HG03342 (cell line): ENCODE data around the gene ERAS.

Experiments used
- ATAC-seq: cut with Tn5 transposase; IDR thresholded peaks from one replicate; pipeline ENCODE4 v1.9.1; 2021; ENCODE audit warnings: mild to moderate bottlenecking, moderate library complexity; ENCODE audit not compliant: unreplicated experiment

Gene ERAS, protein sequence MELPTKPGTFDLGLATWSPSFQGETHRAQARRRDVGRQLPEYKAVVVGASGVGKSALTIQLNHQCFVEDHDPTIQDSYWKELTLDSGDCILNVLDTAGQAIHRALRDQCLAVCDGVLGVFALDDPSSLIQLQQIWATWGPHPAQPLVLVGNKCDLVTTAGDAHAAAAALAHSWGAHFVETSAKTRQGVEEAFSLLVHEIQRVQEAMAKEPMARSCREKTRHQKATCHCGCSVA

DNA sequence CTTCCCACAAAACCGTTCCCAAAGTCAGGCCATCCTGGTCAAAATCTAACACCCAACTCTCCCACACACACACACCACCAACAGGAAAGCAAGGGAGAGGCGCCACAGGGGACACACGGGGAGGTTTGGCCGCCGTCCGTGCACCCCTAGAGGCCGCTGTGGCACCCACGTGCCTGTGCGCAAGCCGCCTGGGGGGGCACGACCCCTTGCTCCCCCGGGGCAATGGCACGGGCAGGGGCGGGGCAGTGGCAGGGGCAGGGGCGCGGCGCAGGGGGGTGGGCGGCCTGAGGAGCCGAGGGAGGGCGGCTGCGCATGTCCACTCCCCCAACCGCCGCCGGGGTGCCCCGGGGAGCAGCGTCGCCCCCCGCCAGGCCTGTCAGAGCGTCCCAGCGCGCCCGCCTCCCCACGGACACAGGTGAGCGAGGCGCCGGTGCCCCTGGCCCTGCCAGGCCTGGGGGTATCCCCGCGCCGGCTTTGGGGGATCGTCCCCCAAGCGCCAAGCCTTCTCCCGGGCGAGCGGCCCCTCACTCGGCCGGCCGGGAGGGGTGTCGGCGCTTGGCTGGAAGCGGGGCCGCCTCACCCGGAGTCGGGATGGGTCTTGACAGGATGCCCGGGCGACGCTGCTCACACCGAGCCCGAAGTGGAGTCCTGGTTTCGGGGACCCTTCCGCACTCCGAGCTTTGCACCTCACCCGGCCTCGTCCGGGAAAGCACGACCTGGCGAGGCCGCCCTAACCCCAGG is at the start of gene ERAS:
TSS of gene ERAS (plus strand) at position 379 of the 741 bp plus-strand sequence. CDS start 2,611 bp downstream, outside the sequence.
- ATAC-seq: no peak

DNA sequence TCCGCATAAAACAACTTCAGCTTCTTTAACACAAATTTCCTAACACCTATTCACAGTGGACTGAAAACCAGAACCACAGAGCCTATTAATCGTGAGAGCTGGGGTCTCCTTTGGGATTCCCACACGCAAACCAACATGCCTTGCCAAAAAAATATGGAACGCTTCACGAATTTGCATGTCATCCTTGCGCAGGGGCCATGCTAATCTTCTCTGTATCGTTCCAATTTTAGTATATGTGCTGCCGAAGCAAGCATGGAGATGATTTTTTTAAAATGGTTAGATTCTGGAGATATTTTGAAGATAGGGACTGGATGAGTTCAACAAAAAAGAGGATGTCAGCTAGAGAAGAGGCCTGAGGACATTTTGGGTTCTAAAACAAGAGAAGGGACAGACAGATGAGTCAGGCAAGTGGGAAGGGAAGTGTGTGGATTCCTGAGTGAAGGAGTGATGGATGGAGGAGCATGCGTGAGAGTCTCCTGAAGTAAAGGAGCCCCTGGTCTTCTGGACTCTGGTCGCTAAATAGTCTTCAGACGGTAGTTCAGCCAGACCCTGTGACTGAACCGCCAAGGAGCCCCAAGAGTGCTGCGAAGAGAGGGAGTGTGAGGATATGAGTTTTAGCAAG is 49.4 kb upstream of the ERAS start:
- ATAC-seq: no peak

DNA sequence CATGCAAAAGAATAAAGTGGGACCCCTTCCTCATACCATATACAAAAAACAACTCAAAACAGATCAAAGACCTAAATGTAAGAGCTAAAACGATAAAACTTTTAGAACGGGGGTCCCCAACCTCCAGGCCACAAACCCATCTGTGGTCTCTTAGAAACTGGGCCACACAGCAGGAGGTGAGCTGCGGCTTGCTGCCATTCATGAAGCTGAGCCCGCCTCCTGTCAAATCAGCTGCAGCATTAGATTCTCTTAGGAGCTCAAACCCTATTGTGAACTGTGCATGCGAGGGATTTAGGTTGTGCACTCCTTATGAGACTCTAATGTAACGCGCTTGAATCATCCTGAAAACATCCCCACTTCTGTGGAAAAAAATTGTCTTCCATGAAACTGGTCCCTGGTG is 46.9 kb upstream of the ERAS start:
- no peak for ATAC-seq

DNA sequence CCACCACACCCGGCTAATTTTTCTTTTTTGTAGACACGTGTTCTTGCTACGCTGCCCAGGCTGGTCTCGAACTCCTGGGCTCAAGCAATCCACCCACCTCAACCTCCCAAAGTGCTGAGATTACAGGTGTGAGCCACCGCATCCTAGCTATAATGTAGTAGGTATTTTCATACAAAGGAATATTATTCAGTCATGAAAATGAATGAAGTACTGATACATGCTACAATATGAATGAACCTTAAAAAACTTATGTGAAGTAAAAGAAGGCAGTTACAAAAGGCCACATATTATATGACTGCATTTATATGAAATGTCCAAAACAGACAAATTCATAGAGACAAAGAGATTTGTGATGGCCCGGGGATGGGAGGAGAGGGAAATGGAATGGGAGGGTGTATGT is 44.6 kb upstream of the ERAS start:
- ATAC-seq: no peak

DNA sequence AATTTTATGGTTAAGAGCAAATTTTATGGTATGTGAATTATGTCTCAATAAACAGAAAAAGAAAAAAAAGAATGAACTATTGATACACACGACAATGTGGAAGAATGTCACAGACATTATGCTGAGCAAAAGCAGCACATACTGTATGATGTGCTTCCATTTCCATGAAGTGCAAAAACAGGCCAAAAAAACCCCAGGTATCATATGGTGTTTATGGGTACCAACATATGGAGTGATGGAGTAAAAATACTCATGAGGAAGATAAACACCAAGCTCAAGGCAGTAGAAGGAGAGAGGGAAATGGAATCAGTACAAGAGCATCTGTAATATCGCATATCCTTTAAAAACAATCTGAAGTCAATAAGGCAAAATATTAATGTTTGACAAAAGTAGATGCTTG is 44.1 kb upstream of the ERAS start:
- ATAC-seq: no peak

DNA sequence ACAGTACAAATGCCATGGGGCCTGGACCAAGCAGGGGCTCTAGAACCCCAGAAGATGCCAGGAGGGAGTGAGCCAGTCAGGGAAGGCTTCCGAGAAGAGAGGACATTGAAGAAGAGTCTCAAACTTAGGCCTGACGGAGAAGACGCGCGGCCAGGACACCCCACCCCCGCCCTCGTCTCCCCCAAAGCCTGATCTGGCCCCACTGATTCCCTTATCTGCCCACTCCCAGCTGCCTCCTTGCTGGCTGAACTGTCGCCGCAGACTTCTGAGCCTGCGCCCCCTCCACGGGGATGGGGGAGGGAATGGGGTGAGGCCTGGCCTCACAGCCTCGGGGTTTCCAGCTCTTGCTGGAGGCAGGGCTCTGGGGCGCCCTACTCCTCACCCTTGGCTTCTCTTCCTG is 43.5 kb upstream of the ERAS start:
- ATAC-seq: no peak

DNA sequence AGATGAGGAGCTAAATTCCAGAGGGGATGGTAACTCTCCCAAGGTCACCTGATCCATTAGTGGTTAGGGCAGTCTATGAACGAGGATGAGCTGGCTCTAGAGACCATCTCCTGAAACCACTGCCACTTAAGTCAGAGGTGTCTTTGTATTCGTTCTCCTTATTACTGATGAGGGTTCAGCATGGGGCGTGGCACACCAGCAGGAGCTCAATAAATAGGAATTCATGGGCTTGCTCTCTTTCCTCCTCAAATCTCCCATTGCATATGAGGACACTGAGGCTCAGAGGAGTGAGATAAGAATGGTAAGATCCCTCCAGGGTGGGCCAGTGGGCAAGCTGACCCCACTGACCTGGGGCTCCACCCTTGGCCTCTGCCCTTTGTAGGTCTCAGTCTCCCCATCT is 41.6 kb upstream of the ERAS start:
- ATAC-seq: no peak

DNA sequence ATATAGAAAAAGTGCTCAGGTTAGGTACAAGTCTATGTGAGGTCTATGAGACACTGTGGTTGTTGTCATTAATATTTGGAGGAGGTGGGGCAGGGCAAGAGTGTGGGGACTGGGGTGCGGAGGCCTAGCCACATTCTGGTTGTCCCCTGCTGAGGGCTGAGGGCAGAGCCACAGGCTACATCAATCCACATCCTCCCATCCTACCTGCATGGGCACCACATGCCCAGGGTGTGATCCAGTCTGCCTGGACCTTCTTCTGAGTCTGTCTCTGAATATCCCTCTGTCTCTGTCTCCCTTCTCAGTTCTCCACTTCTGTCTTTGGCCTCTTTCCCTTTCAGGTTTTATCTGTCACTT is 41.1 kb upstream of the ERAS start:
- ATAC-seq: no peak

DNA sequence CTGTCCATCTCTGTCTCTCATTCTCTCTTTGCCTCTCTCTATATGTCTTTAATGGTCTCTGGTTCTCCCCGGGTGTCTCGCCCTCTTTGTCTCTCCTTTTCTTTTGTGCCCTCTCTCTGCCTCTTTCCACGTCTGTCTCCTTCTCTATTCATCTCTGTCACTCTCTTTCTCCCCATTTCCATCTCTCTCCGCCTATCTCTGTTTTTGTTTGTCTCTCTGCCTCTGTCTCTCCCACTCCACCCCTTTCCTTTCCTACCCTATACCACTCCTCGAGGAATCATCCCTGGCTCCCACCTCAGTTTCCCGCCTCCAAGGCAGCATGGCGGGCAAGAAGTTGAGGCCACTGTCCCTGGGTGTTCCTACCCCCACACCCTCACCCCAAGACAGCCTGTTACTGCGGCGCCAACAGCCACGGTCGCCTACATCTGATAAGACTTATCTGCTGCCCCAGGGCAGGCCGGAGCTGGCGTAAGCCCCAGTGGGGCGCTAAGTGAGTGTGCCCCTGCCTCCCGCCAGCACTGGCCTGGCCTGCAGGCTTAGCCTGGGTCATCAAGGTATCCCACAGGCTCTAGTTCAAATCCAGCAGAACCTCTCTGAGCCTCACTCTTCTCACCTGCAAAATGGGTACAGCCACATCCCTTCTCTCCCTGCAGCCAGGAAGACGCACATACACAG is 40.6 kb upstream of the ERAS start:
- no peak for ATAC-seq

DNA sequence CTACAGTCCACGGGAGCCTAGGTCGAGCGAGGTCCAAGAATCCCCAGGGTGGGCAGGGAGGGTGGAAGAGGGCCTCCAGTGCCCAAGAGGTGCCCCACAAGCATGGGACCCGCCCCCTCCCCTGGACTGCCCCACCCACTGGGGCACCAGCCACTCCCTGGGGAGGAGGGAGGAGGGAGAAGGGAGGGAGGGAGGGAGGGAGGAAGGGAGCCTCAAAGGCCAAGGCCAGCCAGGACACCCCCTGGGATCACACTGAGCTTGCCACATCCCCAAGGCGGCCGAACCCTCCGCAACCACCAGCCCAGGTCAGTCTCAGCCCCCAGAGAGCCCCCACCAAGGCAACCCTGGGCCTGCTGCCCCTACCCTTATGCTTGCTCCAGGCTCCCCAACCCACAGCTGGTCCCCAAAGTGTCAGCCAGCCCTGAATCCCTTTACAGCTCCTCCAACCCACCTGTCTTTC is 39.9 kb upstream of the ERAS start, which contains the start of gene GATA1:
TSS of gene GATA1 (plus strand) at position 250 of the 460 bp plus-strand sequence. CDS start 4,520 bp downstream, outside the sequence.
- no peak for ATAC-seq

DNA sequence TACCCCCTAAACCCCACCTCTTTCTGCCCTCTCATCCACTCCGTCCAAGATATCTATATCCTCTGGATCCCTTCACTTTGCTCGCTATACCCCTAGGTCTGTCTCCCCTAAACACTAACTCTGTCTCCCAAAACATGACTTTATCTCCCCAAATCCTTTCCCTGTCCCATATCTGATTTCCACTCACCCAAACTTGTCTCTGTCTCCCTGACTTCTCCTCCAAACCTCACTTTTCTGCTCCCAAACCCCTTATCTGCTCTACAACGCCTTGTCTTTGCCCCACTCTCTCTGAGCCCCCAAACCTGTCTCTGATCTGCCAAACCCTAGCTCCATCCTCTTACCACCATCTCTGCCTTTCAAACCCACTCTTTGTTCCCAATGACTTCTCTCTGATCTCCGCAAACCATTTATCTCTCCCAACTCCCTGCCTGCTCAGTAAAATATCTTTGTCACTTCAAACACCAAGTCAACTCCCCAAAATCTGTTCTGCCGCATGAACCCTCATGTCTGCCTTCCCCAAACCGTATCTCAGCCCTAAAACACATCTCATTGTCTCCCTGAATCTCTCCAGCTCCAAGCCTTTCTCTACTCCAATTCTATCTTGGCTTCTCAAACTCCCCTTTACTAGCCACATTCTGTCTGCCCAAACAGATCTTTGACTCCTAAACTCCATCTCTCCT is 39.3 kb upstream of the ERAS start:
- ATAC-seq: no peak

DNA sequence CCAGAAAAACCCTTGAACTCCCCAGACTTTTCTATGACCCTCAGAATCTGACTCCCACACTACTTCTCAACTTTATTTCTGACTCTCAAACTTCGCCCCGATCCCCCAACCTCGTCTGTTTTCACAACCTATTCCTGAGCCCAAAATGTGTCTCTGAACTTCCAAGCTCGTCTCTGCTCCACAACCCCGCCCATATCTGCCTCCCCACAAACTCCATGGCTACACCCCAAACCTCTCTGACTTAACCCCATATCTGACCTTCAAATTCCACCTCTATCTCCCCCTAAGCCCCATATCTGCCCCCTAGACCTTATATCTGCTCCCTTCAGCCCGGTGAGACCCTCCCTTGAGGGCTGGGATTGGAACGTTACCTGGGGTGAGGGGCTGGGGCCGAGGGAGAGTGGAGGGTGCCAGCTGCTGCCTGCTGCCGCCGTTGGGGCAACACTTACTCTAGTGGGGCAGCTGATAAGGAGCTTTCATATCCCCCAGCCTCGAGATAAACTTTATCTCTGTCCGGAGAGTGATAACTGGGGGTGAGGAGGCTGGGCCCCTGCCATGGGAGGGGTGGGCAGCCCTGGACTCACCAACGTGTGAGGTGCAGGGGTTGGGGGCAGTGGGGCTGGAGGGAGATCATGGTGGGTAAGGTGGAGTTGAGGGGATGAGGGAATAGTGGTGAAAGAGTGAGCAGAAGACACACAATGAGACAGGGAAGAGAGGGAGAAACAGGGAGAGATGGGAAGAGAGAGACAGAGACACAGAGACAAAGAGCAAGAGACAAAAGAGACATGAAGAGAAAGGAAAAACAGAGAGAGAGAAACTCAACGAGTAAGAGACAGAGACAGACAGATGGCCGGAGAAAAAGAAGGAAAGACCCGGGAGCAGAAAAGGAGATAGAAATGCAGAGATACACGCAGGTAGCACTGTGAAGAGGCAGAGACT is 38.5 kb upstream of the ERAS start:
- ATAC-seq: no peak

DNA sequence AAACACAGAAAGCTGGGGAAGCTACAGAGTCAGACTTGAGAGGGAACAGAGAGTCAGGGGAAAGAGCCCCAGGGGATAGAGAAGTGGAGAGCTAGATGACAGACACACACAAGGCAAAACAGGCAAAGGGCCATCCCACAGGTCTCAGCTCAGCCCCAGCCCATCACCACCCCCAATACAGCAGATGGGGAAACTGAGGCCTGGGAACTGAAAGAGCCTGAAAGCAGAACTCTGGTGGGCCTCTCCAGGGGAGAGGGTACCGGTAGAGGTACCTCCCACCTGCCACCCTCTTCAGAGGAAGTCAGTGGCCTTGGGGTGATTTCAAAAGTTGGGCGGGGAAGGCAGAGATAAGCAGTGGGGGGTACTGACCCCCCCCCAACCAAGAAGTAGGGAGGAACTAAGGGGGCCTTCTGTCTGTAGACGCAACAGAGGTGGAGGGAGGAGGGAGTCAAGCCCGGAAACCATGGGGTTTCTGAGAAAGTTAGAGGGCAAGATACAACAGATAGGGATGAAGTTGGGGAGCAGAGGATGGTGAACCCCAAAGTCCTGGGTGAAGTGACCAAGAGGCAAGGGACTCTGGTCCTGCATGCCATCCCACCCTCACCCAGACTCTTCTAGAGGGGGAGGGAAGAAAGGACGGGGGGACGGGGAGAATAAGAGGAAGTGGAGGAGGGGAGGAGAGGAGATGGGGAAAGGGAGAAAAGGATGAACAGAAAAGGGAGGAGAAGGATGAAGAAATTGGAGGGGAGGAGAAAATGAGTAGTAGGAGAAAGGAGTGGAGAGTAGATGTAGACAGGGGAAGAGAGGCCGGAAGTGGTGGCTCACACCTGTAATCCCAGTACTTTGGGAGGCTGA is 36.7 kb upstream of the ERAS start:
- ATAC-seq: no peak

DNA sequence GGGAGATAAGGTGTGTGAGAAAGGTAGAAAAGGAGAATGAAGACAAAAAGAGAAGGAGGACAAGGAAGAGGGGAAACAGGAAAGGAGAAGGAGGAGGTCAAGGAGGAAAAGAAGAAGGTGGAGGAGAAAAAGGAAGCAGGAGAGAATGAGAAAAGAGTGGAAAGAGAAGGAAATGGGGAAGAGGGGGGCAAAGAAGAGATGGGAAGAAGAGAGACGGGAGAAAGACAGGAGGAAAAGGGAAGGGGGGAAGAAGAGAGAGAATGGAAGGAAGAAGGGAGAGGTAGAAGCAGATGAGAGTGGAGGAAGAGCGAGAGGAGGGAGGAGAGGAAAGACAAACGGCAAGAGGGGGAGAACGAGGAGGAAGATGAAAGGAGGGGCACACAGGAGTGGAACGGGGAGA is 35.8 kb upstream of the ERAS start:
- ATAC-seq: no peak

DNA sequence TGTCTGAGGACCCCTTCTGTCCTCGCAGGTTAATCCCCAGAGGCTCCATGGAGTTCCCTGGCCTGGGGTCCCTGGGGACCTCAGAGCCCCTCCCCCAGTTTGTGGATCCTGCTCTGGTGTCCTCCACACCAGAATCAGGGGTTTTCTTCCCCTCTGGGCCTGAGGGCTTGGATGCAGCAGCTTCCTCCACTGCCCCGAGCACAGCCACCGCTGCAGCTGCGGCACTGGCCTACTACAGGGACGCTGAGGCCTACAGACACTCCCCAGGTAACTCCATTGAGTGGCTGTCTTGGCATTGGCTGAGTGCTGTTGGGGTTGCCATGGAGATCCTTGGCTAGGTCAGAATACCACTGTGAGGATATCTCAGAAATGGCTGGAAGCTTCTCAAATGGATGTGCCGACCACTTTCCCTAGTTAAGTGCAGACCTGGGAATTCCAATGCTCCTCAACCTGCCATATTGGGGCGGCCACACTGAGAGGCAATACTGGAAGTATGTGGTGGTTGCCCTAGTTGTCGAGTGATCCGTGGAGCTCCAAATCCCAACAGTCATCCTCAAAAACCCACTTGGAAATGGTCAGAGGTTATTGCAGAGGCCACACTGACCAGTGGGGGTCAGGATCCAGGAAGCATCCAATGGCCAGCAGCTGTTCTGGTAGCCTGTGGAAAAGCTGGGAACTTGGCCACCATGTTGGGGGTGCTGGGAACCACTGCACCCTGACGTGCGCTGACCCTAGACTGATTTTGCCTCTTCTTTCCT is 35.1 kb upstream of the ERAS start:
- no peak for ATAC-seq

DNA sequence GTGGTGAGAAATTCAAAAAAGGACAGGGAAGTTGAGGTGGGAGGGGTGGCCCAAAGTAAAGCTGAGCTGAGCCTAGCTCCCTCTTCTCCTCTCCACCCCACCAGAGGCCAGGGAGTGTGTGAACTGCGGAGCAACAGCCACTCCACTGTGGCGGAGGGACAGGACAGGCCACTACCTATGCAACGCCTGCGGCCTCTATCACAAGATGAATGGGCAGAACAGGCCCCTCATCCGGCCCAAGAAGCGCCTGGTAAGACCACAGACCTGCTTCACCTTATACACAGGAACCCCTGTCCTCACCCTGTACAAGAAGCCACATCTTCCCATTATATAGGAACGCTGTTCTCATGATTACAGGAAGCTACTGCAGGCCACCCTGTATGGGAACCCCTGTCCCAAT is 34.1 kb upstream of the ERAS start:
- ATAC-seq: no peak

DNA sequence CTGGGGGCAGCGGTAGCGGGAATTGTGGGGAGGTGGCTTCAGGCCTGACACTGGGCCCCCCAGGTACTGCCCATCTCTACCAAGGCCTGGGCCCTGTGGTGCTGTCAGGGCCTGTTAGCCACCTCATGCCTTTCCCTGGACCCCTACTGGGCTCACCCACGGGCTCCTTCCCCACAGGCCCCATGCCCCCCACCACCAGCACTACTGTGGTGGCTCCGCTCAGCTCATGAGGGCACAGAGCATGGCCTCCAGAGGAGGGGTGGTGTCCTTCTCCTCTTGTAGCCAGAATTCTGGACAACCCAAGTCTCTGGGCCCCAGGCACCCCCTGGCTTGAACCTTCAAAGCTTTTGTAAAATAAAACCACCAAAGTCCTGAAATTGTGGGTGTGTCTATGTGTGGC is 32.4 kb upstream of the ERAS start:
- no peak for ATAC-seq

DNA sequence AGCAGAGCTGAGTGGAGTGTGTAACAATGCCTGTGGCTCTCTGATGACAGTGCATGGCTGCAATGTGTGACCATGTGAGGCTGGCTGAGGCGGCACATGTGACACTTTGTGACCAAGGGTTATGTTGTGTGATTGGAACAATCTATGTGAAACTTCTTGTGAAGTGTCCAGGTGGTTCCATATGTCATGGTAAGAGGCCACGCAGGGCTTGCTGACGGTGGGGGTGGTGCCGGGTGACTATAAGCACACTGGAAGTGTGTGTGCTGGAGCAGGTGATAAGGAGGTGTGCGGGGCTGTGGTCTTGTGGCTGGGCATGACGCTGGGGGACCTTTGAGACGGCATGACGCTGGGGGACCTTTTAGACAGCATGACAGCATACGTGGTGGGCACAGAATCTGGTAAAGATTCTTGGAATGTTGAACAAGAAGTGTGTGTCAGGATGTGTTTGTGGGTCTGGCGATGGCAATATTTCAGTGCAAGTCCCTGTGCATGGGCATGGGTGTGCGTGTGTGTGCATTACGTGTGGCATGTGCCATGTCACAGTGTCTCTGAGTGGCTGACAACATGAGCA is 31.9 kb upstream of the ERAS start:
- ATAC-seq: no peak
